Cardiac septum (tissue), 1 donor: ENCODE data around the gene PDZD4. TPM values are rescaled to one million over a fixed set of nuclear protein-coding genes. Genes with fewer than 3 reads are reported as not detected.
A peak's percentile ranks its signal among the peaks of the same experiment; 100 is the strongest.

ENCODE experiments used
- DNase-seq: peaks from one replicate; pipeline ENCODE4 v3.0.0-alpha.2; 2020; ENCODE audit warnings: low spot score
- intact Hi-C: fragments of 100-400 bp; cut with DNase I; formaldehyde crosslinking; loops from one replicate; pipeline ENCODE4 v1.14.0; 2022
- total RNA-seq: library from RNA; stranded (reverse); fragmentation: NEBNext Ultra II Directional; extraction: Animal tissue kit (Norgen Biotek cat#: 25700); gene quantifications from one replicate; pipeline ENCODE4 v1.2.1, GENCODE V29; 2021
- donor health status: DM: no; HTN: no; CAD: no.

PDZD4 gene
- total RNA-seq, 1 donor from 2014 or later, result 4.1 TPM

- DNase-seq, result peak; percentile 65
- intact Hi-C loops, result no loop called here
These were observed 38.5 kb upstream of the PDZD4 start for GRCh38 chrX:153868576-153869472.

- peak; percentile 63 for DNase-seq
- intact Hi-C loops, result no loop called here
These were observed 37.3 kb upstream of the PDZD4 start for GRCh38 chrX:153867671-153868070.

GRCh38 chrX:153867139-153867538 lies 36.8 kb upstream of the PDZD4 start:
- DNase-seq, result peak; percentile 51
- intact Hi-C loops, result no loop called here

- DNase-seq, result peak; percentile 47
- intact Hi-C loops, result no loop called here
These were observed 36.1 kb upstream of the PDZD4 start for GRCh38 chrX:153866302-153867019.

GRCh38 chrX:153865685-153866084 lies 35.3 kb upstream of the PDZD4 start:
- intact Hi-C loops, result no loop called here
- peak; percentile 44 for DNase-seq

- peak; percentile 59 for DNase-seq
- intact Hi-C loops, result no loop called here
These were observed 34.9 kb upstream of the PDZD4 start for GRCh38 chrX:153865321-153865580.

- intact Hi-C loops, result no loop called here
- DNase-seq, result peak; percentile 66
These were observed 34.4 kb upstream of the PDZD4 start for GRCh38 chrX:153864561-153865320.

- DNase-seq, result peak; percentile 10
- intact Hi-C loops, result no loop called here
These were observed 33.8 kb upstream of the PDZD4 start for GRCh38 chrX:153864101-153864500.

GRCh38 chrX:153863251-153863991 lies 33.1 kb upstream of the PDZD4 start:
- DNase-seq, result no peak
- intact Hi-C loops, result no loop called here

GRCh38 chrX:153862369-153863250 lies 32.3 kb upstream of the PDZD4 start:
- intact Hi-C loops, result no loop called here
- DNase-seq, result no peak

GRCh38 chrX:153861733-153862310 lies 31.5 kb upstream of the PDZD4 start:
- DNase-seq, result no peak
- intact Hi-C loops, result no loop called here

- no peak for DNase-seq
- intact Hi-C loops, result no loop called here
These were observed 30.8 kb upstream of the PDZD4 start for GRCh38 chrX:153861151-153861550.

GRCh38 chrX:153857348-153857903 lies 27.1 kb upstream of the PDZD4 start:
- no peak for DNase-seq
- intact Hi-C loops, result no loop called here

- intact Hi-C loops, result no loop called here
- no peak for DNase-seq
These were observed 24.4 kb upstream of the PDZD4 start for GRCh38 chrX:153854702-153855101.

- DNase-seq, result no peak
- intact Hi-C loops, result no loop called here
These were observed 23.5 kb upstream of the PDZD4 start for GRCh38 chrX:153853902-153854267.

- no peak for DNase-seq
- intact Hi-C loops, result no loop called here
These were observed 23.0 kb upstream of the PDZD4 start for GRCh38 chrX:153853180-153853901.

GRCh38 chrX:153851981-153852380 lies 21.6 kb upstream of the PDZD4 start:
- no peak for DNase-seq
- intact Hi-C loops, result no loop called here

- intact Hi-C loops, result no loop called here
These were observed 18.0 kb upstream of the PDZD4 start for GRCh38 chrX:153848325-153848724.

More at GRCh38 chrX:153848325-153848724, 18.0 kb upstream of the PDZD4 start:
- no peak for DNase-seq
